Muscle layer of duodenum (tissue), 2 donors: ENCODE results near the gene KYNU.

Experiments used
- H3K27ac ChIP-seq: one replicate; pipeline ENCODE4 v1.7.0; 2013; ENCODE audit warnings: mild to moderate bottlenecking, low read length
- H3K27me3 ChIP-seq: one replicate; pipeline ENCODE4 v1.7.0; 2013; ENCODE audit warnings: low read depth, mild to moderate bottlenecking, control low read depth, low read length
- H3K36me3 ChIP-seq, 2 donors: one replicate each; pipeline ENCODE4 v1.7.0; 2013; ENCODE audit warnings: low read length in 2 of 2, control low read depth in 1 of 2, mild to moderate bottlenecking in 1 of 2; ENCODE audit not compliant: insufficient read depth in 2 of 2, control insufficient read depth in 1 of 2
- H3K4me1 ChIP-seq, 2 donors: one replicate each; pipeline ENCODE4 v1.7.0; 2013; ENCODE audit warnings: low read length in 2 of 2, mild to moderate bottlenecking in 2 of 2, control low read depth in 1 of 2, moderate library complexity in 1 of 2; ENCODE audit not compliant: insufficient read depth in 2 of 2, control insufficient read depth in 1 of 2
- H3K4me3 ChIP-seq, 2 donors: one replicate each; pipeline ENCODE4 v1.7.0; 2013; ENCODE audit warnings: low read length in 2 of 2, low read depth in 1 of 2, mild to moderate bottlenecking in 1 of 2
- H3K9me3 ChIP-seq, 2 donors: one replicate each; pipeline ENCODE4 v1.7.0; 2013; ENCODE audit warnings: low read length in 2 of 2, control low read depth in 1 of 2, mild to moderate bottlenecking in 1 of 2; ENCODE audit not compliant: control insufficient read depth in 1 of 2
- donor health status: healthy.

KYNU gene

GRCh38 chr2:142967060-142967459 lies 89.6 kb downstream of the KYNU start:
- Histone ChIP-seq H3K27me3 (no peaks in the 10 kb centered on the region), H3K4me1 (no peaks in the 10 kb centered on the region), H3K4me3 (no peak overlapping the region), H3K9me3 (no peaks in the 10 kb centered on the region), H3K27ac (no peak overlapping the region), H3K36me3 (no peaks in the 10 kb centered on the region)

GRCh38 chr2:142973160-142973821 lies 95.8 kb downstream of the KYNU start:
- no peaks in the 10 kb centered on the region for H3K36me3 ChIP-seq
- H3K27ac ChIP-seq = no peak overlapping the region
- H3K9me3 ChIP-seq = no peaks in the 10 kb centered on the region
- no peaks in the 10 kb centered on the region for H3K4me1 ChIP-seq
- H3K27me3 ChIP-seq = no peaks in the 10 kb centered on the region
- H3K4me3 ChIP-seq = no peak overlapping the region

GRCh38 chr2:142973822-142974207 lies 96.4 kb downstream of the KYNU start:
- H3K4me1 ChIP-seq = no peaks in the 10 kb centered on the region
- H3K4me3 ChIP-seq = no peak overlapping the region
- H3K27me3 ChIP-seq = no peaks in the 10 kb centered on the region
- H3K36me3 ChIP-seq = no peaks in the 10 kb centered on the region
- H3K9me3 ChIP-seq = no peaks in the 10 kb centered on the region
- no peak overlapping the region for H3K27ac ChIP-seq

GRCh38 chr2:142974288-142975024 lies 97.0 kb downstream of the KYNU start:
- Histone ChIP-seq H3K4me1 (no peaks in the 10 kb centered on the region), H3K27me3 (no peaks in the 10 kb centered on the region), H3K27ac (no peak overlapping the region), H3K4me3 (no peak overlapping the region), H3K36me3 (no peaks in the 10 kb centered on the region), H3K9me3 (no peaks in the 10 kb centered on the region)

GRCh38 chr2:142975239-142975638 lies 97.8 kb downstream of the KYNU start:
- no peaks in the 10 kb centered on the region for H3K4me1 ChIP-seq
- H3K9me3 ChIP-seq = no peaks in the 10 kb centered on the region
- H3K4me3 ChIP-seq = no peak overlapping the region
- no peak overlapping the region for H3K27ac ChIP-seq
- H3K27me3 ChIP-seq = no peaks in the 10 kb centered on the region
- no peaks in the 10 kb centered on the region for H3K36me3 ChIP-seq

GRCh38 chr2:142980246-142981068 lies 103.0 kb downstream of the KYNU start:
- Histone ChIP-seq H3K4me1 (no peaks in the 10 kb centered on the region), H3K9me3 (no peaks in the 10 kb centered on the region), H3K4me3 (no peak overlapping the region), H3K27me3 (no peaks in the 10 kb centered on the region), H3K36me3 (no peaks in the 10 kb centered on the region), H3K27ac (no peak overlapping the region)

- H3K9me3 ChIP-seq = no peaks in the 10 kb centered on the region
- H3K27me3 ChIP-seq = no peaks in the 10 kb centered on the region
- H3K4me3 ChIP-seq = no peak overlapping the region
- no peaks in the 10 kb centered on the region for H3K4me1 ChIP-seq
- H3K36me3 ChIP-seq = no peaks in the 10 kb centered on the region
- no peak overlapping the region for H3K27ac ChIP-seq
Measured at GRCh38 chr2:142981069-142981378, 103.6 kb downstream of the KYNU start.

- Histone ChIP-seq H3K27me3 (no peaks in the 10 kb centered on the region), H3K4me1 (no peaks in the 10 kb centered on the region), H3K9me3 (no peaks in the 10 kb centered on the region), H3K27ac (no peak overlapping the region), H3K36me3 (no peaks in the 10 kb centered on the region), H3K4me3 (no peak overlapping the region)
Measured at GRCh38 chr2:142981756-142982155, 104.3 kb downstream of the KYNU start.

GRCh38 chr2:142983174-142983573 lies 105.7 kb downstream of the KYNU start:
- Histone ChIP-seq H3K4me1 (no peaks in the 10 kb centered on the region), H3K4me3 (no peak overlapping the region), H3K27ac (no peak overlapping the region), H3K36me3 (no peaks in the 10 kb centered on the region), H3K9me3 (no peaks in the 10 kb centered on the region), H3K27me3 (no peaks in the 10 kb centered on the region)

GRCh38 chr2:142984657-142985056 lies 107.2 kb downstream of the KYNU start:
- Histone ChIP-seq H3K27me3 (no peaks in the 10 kb centered on the region), H3K4me3 (no peak overlapping the region), H3K27ac (no peak overlapping the region), H3K36me3 (no peaks in the 10 kb centered on the region), H3K4me1 (no peaks in the 10 kb centered on the region), H3K9me3 (no peaks in the 10 kb centered on the region)

- Histone ChIP-seq H3K9me3 (no peaks in the 10 kb centered on the region), H3K27me3 (no peaks in the 10 kb centered on the region), H3K4me1 (no peaks in the 10 kb centered on the region), H3K36me3 (no peaks in the 10 kb centered on the region), H3K27ac (no peak overlapping the region), H3K4me3 (no peak overlapping the region)
Measured at GRCh38 chr2:142987044-142987443, 109.6 kb downstream of the KYNU start.
